ENCODE results near the gene KRTAP5-3.

GRCh38 chr11:1581976-1582375 lies 26.3 kb downstream of the KRTAP5-3 start:
- TF ChIP-seq CTCF (IDR thresholded peaks at IDR 0.05) (no peak), POLR2A (IDR thresholded peaks at IDR 0.05) (no peak)
